Activated gamma-delta T cell (primary cell): ENCODE results near the gene TTC23.

Experiments used
- DNase-seq: peaks from one replicate; lab custom pipeline; 2025; lab: John Stamatoyannopoulos, UW

TTC23 gene

DNA sequence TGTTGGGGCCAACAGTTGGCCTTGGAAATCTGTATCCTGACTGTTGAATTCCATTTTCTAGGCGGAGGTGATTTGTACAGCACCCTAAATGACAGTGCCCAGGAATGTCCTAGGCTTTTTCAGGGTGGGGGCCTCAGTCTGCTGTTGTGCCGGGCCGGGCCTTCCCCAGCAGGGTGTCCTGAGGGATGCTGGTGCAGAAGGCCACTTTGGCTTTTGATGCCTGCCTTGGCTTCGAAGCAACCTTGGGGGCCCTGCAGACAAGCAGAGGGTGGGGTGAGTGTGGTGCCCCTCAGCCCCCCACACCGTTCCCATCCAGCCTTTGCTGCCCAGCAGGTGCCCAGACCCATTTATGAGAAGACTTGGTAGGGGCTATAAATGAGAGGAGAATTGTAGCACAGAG lies 111.5 kb downstream of the TTC23 start:
- no peak for DNase-seq

DNA sequence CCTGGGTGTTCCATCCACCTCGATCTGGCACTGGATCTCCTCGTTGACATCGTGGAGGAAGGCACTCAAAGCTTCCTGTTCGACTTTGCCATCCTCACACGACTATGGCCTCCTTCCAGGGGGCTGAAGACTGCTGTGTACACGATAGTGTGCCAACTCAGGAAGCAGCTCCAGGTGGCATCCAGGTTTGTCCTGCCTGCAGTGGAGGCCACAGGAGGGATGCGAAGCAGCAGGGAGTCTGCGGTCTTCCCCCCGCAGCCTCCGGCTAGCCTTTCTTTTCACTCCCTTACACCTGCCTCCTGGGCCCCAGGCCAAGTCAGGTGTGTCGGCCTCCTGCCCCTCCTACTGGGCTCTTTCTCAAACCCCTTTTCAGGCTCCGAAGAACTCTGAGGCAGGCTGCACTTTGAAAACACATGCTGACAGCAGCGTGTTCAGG lies 112.3 kb downstream of the TTC23 start:
- DNase-seq = no peak

DNA sequence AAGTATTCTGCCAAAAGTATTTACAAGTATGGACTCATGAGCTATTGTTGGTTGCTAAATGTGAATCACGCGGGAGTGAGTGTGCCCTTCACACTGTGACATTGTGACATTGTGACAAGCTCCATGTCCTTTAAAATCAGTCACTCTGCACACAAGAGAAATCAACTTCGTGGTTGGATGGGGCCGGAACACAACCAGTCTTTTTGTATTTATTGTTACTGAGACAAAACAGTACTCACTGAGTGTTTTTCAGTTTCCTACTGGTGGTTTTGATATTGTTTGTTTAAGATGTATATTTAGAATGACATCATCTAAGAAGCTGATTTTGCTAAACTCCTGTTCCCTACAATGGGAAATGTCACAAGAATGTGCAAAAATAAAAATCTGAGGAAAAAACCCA lies 114.2 kb downstream of the TTC23 start:
- DNase-seq = no peak

DNA sequence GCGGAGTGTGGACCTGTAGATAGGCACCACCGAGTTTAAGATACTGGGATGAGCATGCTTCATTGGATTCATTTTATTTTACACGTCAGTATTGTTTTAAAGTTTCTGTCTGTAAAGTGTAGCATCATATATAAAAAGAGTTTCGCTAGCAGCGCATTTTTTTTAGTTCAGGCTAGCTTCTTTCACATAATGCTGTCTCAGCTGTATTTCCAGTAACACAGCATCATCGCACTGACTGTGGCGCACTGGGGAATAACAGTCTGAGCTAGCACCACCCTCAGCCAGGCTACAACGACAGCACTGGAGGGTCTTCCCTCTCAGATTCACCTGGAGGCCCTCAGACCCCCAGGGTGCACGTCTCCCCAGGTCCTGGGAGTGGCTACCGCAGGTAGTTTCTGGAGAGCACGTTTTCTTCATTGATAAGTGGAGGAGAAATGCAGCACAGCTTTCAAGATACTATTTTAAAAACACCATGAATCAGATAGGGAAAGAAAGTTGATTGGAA lies 115.0 kb downstream of the TTC23 start:
- DNase-seq = no peak

DNA sequence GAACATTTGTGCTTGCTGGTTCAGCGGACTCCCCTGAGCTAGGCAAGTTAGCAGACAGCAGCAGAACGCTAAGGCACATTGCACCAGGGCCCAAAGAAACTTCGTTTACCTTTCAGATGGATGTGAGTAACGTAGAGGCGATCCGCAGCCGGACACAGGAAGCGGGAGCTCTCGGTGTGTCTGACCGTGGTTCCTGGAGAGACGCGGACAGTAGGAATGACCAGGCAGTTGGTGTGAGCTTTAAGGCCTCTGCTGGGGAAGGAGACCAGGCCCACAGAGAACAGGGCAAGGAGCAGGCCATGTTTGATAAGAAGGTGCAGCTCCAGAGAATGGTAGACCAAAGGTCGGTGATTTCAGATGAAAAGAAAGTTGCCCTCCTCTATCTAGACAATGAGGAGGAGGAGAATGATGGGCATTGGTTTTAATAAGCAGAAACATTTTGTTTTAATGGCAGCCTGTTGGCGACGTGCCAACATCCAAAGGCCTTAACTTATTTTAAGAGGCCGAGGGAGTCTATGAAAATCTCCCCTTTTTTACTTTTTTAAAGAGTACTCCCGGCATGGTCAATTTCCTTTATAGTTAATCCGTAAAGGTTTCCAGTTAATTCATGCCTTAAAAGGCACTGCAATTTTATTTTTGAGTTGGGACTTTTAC lies 116.6 kb downstream of the TTC23 start:
- no peak for DNase-seq

DNA sequence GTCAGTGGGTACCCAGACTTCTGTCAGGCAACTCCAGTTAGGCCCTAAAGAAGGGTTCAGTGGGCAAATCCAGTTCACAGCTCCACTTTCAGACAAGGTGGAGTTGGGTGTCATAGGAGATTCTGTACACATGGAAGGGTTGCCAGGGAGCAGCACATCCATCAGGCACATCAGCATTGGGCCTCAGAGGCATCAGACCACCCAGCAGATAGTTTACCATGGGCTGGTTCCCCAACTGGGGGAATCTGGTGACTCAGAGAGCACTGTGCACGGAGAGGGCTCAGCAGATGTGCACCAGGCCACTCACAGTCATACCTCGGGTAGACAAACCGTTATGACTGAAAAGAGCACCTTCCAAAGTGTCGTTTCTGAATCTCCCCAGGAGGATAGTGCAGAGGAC lies 117.3 kb downstream of the TTC23 start:
- DNase-seq = no peak

DNA sequence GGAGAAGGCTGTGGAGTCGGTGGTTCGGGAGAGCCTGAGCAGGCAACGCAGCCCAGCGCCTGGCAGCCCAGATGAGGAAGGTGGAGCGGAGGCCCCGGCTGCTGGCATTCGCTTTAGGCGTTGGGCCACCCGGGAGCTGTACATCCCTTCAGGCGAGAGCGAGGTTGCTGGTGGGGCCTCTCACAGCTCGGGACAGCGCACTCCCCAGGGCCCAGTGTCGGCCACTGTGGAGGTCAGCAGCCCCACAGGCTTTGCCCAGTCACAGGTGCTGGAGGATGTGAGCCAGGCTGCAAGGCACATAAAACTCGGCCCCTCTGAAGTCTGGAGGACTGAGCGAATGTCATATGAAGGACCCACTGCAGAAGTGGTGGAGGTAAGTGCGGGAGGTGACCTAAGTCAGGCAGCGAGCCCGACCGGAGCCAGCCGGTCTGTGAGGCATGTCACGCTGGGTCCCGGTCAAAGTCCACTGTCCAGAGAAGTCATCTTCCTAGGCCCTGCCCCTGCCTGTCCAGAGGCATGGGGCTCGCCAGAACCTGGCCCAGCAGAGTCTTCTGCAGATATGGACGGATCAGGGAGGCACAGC lies 117.8 kb downstream of the TTC23 start:
- no peak for DNase-seq

DNA sequence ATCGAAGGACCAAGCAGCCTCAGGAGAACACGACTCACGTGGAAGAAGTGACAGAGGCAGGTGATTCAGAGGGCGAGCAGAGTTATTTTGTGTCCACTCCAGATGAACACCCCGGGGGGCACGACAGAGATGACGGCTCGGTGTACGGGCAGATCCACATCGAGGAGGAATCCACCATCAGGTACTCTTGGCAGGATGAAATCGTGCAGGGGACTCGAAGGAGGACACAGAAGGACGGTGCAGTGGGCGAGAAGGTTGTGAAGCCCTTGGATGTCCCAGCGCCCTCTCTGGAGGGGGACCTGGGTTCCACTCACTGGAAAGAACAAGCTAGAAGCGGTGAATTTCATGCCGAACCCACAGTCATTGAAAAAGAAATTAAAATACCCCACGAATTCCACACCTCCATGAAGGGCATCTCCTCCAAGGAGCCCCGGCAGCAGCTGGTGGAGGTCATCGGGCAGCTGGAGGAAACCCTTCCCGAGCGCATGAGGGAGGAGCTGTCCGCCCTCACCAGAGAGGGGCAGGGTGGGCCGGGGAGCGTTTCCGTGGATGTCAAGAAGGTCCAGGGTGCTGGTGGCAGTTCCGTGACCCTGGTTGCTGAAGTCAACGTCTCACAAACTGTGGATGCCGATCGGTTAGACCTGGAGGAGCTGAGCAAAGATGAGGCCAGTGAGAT lies 118.5 kb downstream of the TTC23 start:
- no peak for DNase-seq

DNA sequence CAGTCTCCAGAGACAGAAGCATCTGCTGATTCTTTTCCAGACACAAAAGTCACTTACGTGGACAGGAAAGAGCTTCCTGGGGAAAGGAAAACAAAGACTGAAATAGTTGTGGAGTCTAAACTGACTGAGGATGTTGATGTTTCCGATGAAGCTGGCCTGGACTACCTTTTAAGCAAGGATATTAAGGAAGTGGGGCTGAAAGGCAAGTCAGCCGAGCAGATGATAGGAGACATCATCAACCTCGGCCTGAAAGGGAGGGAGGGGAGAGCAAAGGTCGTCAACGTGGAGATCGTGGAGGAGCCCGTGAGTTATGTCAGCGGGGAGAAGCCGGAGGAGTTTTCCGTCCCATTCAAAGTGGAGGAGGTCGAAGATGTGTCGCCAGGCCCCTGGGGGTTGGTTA lies 119.1 kb downstream of the TTC23 start:
- DNase-seq = no peak

DNA sequence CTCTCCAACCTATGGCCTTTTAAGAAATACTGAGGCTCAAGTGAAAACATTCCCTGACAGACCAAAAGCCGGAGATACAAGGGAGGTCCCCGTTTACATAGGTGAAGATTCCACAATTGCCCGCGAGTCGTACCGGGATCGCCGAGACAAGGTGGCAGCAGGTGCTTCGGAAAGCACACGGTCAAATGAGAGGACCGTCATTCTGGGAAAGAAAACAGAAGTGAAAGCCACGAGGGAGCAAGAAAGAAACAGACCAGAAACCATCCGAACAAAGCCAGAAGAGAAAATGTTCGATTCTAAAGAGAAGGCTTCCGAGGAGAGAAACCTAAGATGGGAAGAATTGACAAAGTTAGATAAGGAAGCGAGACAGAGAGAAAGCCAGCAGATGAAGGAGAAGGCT lies 119.7 kb downstream of the TTC23 start:
- no peak for DNase-seq

DNA sequence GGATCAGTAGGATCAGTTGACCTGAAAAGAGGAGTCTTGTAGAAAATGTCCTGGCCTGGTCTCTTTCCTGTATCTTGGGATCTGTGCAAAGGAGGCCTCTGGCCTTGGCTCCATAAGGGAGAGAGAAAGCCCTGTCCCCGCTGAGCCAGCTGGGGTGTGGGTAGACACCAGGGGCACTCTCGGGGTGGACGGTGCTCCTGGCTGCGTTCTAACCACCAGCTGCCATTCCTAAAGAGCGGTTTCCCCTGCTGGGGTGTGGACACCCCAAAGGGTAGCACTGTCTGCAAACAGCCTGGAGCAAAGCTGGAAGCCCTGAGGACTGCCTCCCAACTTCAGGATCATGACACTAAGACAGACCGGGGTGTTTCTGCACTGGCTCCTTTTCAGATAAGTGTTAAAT lies 121.0 kb downstream of the TTC23 start:
- no peak for DNase-seq

DNA sequence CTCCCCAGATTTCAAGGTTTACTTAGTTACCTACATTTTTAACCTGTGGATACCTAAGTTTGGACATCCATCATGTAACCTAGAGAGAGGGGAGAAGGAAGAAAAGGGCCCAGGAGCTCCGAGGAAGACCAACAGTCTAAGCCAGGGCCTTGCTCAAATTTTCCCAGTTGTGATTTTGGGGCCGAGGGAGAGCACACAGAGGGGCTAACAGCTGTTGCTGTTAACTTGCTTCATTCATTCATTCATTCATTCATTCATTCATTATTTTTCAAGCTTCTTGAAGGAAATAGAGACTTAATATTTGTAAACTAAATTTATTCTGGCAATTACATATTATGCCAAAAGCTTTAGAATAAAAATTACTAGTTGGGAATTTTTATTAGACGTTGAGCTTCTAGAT lies 121.6 kb downstream of the TTC23 start:
- no peak for DNase-seq

DNA sequence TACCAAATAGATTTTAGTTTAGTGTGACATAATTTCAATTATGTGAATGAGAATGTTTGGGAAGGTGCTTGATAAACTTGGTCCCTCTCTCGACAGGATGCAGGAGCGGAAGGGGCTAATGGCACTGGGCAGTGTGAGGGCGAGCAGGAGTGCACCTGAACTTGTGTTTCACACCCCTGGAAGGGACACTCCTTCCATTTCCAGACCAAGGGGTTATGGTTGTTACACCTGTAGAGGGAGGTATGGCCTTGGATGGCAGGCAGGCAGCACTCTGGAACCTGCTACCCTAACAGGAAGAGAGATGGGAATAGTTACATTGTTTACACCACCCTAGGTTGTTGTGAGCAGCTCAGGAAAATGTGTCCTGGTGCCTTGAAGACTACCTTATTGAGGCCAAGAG lies 122.5 kb downstream of the TTC23 start:
- DNase-seq = no peak

DNA sequence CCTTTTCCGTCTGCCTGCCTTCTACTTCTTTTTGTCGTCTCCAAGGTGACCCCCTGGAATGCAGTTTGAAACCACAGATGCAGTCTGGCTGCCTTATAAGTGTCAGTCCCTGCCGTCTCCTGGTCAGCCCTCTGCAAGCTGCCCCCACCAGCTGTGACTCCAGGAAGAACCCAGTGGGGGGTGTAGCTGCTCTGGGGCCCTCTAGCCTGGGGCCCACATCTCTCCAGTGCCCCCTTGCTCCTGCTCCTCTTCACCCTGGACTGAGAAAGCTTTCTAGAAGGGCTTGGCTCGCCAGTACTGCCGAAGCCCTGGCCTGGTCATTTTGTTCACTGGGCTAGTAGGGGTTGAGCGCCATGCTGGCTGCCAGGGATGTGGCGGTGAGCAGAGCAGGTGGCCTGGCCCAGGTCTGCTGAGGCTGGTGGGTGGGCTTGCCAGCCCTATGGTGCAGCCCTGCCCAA lies 123.2 kb downstream of the TTC23 start:
- no peak for DNase-seq

DNA sequence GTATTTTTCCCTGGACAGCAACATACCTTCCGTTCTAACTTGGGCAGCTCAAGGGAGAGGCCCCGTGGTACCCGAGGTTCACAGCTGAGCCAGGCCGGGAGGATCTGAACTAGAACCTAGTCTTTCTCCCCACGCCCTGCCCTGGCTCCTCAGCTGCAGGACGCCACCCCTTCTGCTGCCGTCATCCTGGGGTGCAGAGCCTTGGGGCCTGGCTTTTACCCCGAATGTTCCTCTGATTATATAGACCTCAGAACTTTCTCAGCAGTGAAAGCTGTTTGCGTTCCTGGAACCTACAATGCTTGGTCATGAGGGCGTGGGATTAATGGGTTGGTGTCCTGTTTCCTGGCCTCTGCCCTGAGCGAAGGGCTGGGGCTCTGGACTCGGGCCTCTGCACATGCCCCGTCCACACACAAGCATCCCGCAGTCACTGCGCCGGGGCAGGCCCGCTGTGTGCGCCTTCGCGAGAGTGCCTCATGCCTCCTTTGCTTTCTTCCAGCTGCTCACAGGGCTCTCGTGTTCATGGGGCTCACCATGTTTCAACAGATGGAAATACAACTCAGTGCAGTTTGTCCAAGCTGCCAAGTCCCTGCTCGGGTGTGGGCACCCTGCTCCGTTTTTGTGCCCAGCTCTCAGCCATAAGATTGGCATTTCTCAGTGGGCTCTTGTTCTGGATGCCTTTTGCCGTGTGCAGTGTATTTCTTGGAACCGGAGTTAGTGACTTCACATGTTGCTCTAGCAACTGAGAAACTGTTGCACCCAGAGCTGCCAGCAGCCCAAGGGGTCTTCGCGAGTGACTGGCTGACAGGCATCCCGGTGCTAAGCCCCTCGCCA lies 124.1 kb downstream of the TTC23 start:
- DNase-seq = no peak

DNA sequence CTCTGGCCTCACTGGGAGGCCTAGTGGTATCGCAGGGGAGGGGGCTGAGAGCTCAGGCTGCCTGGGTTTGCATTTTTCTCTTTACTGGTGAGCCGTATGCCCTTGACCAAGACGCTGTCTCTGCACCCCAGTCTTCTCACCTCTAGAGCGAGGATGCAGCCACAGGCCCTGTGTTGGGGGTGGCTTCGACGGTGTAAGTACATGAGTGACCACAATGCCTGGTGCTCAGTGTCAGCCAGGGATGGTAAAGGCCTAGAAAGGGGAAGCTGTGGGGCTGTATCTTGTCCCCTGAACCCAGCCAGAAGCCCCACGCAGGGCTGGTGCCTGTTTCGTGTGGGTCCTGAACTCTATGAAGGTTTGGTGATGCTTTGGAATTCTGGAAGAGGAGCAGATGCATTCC lies 124.7 kb downstream of the TTC23 start:
- no peak for DNase-seq

DNA sequence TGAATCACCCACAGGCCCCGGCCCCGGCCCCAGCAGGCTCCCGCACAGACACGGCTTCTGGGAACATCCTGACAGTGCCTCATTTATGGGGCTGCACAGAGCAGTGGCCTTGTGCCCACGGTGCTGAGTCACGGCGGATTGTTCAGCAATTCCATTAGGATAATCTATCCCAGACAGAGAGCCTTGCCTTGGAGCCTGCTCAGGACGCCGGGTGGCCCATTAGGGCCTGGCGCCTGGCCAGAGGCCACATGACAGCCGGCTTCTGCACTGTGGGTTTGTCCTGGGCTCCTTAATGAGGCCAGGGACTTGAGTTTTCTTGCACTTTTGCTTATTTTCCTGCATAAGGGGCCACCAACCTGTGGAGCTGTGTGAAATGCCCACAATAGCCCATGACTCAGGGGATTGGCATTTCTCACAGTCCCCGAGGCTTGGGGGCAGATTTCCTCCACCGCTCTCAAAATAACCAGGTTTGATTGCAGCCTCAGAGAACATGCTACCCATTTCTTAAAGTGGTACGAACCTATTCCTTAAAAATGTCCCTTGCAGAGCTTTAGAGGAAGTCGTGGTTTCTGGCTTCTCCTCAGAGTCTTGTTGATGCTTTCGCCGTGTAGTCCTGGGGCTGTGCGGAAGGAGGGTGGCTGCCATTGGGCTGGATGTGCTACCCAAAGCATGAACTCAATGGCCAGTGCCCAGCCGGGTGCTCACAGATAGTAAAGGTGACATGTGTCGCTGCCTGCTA lies 125.5 kb downstream of the TTC23 start:
- no peak for DNase-seq

DNA sequence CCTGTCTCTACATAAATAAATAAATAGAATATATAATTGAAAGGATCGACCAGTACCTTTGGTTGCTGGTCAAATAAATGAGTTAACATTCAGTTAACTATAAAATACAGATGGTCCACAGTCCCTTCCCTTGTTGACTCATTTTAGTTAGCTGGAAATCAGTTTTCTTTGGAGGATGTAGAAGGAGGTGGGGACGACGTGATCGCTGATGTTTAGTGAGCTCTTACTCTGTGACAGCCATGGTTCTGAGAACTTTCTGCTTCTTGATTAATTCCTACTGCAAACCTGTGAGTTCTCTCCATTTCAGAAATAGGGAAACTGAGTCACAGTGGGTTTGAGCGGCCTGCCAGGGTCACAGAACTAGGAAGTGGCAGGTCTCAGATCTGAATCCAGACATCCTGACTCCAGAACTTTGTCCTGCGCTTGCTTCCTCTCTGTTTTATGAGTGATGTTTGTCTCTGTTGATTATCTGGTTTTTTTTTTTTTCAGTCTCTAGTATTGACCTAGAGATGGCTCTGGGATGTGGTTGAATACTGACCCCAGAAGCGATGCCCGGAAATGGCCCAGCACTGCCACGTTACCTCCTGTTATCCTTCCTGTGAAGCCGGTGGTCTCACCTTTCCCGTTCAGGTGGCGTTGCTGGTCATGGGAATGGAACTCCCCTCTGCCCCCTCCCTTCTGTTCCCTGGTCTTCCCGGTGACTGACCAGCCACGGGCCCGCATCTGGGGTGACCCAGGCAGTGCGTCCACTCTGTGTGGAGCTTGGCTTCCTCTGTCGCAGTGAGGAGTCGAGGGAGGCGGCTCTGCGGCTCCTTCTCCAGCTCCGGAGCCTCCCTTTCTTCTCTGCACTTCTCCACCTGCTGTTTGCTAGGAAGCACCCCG lies 126.3 kb downstream of the TTC23 start:
- DNase-seq = no peak

DNA sequence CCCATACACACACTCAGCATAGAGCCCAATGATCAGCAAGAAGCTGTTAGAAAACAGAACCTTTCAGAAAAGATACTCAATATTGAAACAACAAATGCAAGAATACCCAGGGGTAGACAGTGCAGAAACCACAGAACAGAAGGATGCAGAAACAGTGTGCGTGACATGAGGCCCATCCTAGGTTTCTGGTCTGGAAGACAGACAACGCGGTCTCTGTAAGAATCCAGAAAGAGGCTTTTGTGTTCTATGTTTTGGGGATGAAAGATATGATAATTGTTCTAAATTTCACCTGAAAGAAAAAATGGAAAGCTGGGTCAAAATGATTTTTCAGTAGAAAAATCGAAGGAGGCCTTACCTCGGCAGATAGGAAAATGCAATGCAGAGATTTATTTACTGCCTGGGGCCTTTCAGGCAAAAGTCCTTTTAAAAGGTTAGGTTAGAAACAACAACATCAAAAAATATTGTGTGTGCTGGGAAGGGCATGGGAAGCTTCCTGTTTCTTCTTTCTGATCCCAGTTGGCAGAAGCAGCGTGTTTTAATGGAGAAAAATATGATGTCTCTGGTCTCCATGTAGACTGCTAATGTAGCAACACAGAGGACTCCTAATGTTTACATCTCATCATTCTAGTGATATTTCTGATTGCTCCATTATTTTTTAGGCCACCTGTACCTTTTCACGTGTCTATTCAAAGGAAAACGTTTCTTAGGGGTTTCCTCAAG lies 127.5 kb downstream of the TTC23 start:
- DNase-seq = no peak

DNA sequence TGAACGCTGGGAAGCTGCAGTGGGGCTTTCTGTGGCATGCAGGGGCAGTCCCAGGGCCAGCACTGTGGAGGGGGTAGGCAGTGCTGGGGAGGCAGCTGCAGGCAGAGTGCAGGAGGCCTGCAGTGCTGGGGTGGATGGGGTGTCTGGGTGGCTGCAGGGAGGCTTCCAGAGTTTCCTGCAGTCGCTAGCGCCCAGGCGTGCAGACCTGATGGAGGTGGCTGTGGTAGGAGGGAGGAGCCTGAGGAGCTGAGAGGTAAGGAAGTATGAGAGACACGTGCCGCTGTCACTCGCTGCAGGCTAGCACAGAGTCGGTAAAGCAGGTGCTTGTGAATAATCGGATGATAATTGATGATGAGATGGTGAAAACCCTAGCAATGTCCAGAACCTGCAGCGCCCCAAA lies 128.2 kb downstream of the TTC23 start:
- no peak for DNase-seq
